Activated naive CD4-positive, alpha-beta T cell treated with anti-CD3 and anti-CD28 coated beads, Interleukin-2, amount 50 U/mL, for 72 hours (primary cell): ENCODE data around the gene ASCL5. TPM values are rescaled to one million over a fixed set of nuclear protein-coding genes. Genes with fewer than 3 reads are reported as not detected.

Experiments used
- ATAC-seq, 2 donors: fragments of 150-1000 bp; cut with Tn5 transposase; 2 replicates each; pipeline ENCODE4 v1.10.0; 2021; ENCODE audit warnings: mild to moderate bottlenecking in 2 of 2, moderate library complexity in 2 of 2
- DNase-seq, 2 donors: peaks; one replicate each; pipeline ENCODE4 v3.0.0; 2021 to 2022; ENCODE audit warnings: low spot score in 2 of 2
- H3K27ac Mint-ChIP-seq, 2 donors: one replicate each; pipeline ENCODE4 v1.8.0; 2022; ENCODE audit warnings: mild to moderate bottlenecking in 2 of 2, mixed read lengths in 2 of 2
- H3K36me3 Mint-ChIP-seq, 2 donors: one replicate each; pipeline ENCODE4 v1.8.0; 2022; ENCODE audit warnings: mixed read lengths in 2 of 2
- H3K9me3 Mint-ChIP-seq, 2 donors: one replicate each; pipeline ENCODE4 v1.8.0; 2022; ENCODE audit warnings: mixed read lengths in 2 of 2
- total RNA-seq, 2 donors: library from RNA; stranded (reverse); gene quantifications; one replicate each; pipeline ENCODE4 v1.2.3, GENCODE V29; 2022

The ASCL5 gene
- total RNA-seq, 2 donors from 2014 or later, result 0.16 to 0.35 TPM

DNA sequence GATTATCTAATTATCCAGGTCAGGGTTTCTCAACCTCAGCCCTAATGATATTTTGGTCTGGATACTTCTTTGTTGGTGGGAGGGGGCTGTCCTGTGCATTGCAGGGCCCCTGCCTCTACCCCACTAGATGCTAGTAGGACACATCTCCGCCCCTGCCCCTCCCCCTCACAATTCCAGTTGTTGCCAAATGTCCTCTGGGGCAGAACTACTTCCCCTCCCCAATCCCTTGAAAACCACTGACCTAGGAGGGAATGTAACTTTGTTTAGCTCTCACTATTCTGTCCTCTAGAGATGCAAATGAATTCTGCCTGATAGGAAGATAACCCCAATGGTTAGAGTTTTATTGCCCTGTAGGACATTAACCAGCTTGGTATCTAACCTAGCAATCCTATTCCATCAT is 22.8 kb downstream of the ASCL5 start:
- Mint-ChIP-seq H3K9me3 (no peaks in the 10 kb centered on the region), H3K27ac (no peak overlapping the region), H3K36me3 (no peaks in the 10 kb centered on the region)
- no peak for DNase-seq
- ATAC-seq, result no peak

DNA sequence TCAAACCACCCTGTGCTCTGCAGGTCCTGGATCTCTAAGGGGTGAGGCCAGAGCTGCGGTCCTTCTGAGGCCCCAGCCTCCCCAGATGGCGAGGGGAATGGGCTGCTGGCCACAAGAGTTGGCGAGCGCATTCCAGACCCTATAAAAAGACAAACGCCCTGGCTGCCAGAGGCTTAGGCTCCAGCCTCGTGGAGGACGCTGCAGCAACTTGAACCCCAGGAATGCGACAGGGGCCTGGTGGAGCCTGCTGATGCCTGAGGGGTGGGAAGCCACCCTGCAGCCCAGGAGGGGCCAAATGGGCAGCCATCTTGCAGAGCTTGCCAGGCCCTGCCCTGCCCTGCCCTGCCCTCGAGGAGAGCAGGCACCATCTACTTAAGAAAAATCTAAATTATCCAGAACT is 23.3 kb downstream of the ASCL5 start:
- DNase-seq (no peak), ATAC-seq (no peak)
- Mint-ChIP-seq H3K27ac (no peak overlapping the region), H3K36me3 (no peaks in the 10 kb centered on the region), H3K9me3 (no peaks in the 10 kb centered on the region)

- H3K36me3 Mint-ChIP-seq, result no peaks in the 10 kb centered on the region
- DNase-seq (no peak), ATAC-seq (no peak)
- H3K9me3 Mint-ChIP-seq, result no peaks in the 10 kb centered on the region
- no peak overlapping the region for H3K27ac Mint-ChIP-seq
These were observed 26.6 kb downstream of the ASCL5 start for GRCh38 chr1:201100169-201100930.

GRCh38 chr1:201098992-201099677 is 27.8 kb downstream of the ASCL5 start:
- DNase-seq (no peak), ATAC-seq (no peak)
- H3K36me3 Mint-ChIP-seq, result no peaks in the 10 kb centered on the region
- H3K9me3 Mint-ChIP-seq, result no peaks in the 10 kb centered on the region
- no peak overlapping the region for H3K27ac Mint-ChIP-seq

- Mint-ChIP-seq H3K36me3 (no peaks in the 10 kb centered on the region), H3K27ac (no peak overlapping the region), H3K9me3 (no peaks in the 10 kb centered on the region)
- ATAC-seq, result no peak
- no peak for DNase-seq
These were observed 29.8 kb downstream of the ASCL5 start for GRCh38 chr1:201096977-201097856.

DNA sequence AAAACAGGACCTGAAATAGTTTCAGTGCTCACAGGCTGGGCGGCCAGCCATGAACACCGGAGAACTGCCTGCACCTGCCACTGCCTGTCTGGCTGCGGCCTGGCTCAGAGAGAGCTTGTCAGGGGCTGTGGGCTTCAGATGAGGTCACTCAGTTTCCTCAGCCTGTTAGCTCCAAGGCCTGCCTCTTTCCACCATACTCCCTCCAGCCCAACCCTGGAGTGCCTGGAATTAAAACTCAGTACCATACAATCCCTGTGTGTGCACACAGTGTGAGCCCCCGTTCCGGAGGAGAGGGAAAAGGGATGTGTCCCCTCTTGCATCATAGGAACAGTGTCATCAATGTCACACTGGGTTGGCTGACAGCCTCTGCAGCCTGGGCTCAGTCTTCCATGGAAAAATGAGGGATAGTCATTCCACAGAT is 30.9 kb downstream of the ASCL5 start:
- Mint-ChIP-seq H3K36me3 (no peaks in the 10 kb centered on the region), H3K27ac (no peak overlapping the region), H3K9me3 (no peaks in the 10 kb centered on the region)
- DNase-seq, result no peak
- no peak for ATAC-seq

DNA sequence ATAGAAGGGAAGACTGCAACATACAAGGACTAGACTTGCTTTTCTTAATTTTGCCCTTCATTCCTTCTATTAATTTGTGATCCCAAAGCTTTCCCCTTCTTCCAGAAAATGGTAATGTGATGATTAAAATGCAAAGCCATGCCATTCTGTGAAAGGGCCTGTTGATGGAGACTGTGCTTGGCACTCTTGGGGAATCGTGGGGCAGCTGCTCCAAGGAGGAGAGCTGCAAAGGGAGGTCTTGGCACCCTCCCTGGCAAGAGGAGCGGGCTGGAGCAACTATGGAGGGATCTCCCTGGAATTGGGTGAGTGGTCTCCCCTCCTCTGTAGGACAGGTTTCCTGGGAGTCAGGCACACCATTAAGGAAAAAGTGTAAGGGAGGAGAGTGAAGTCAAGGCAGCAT is 31.4 kb downstream of the ASCL5 start:
- no peak overlapping the region for H3K27ac Mint-ChIP-seq
- DNase-seq, result no peak
- no peaks in the 10 kb centered on the region for H3K9me3 Mint-ChIP-seq
- no peaks in the 10 kb centered on the region for H3K36me3 Mint-ChIP-seq
- ATAC-seq, result no peak

DNA sequence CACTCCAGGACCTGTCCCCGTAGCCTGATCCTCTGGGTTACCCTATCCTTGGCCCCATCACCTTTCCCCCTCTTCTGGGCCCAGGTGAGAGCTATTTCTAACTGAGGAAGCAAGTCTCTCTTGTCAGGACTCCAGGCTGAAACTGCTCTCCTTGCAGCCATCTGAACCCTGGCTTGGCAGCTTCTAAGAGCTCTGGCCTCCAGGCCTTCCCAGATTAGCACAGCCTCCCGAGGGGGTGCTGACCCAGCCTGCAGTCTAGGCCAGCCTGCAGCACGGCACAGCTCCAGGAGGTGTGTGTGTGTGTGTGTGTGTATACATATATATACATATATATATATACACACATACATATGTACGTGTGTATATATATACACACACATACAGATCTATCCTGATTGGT is 32.2 kb downstream of the ASCL5 start:
- Mint-ChIP-seq H3K36me3 (no peaks in the 10 kb centered on the region), H3K9me3 (no peaks in the 10 kb centered on the region), H3K27ac (no peak overlapping the region)
- ATAC-seq, result no peak
- DNase-seq, result no peak

- no peak overlapping the region for H3K27ac Mint-ChIP-seq
These were observed 33.0 kb downstream of the ASCL5 start for GRCh38 chr1:201093962-201094361.

DNA sequence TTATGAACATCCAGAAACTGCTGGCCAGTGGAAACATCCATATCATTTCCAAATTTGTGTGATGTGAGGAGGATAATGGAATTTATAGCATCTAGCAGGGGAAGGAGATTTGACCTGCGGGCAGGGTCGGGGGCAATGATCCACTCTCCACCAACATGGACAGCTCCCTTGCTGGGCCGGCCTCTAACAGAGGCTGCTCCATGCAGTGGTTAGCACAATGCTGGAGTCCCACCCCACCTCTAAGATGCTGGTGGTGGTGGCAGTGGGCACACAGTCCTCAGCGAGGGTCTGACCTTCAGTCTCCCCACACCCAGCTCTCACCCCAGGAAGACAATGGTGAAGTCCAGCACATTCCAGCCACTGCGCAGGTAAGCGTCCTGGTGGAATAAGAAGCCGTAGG is 33.4 kb downstream of the ASCL5 start:
- no peak for DNase-seq
- Mint-ChIP-seq H3K36me3 (no peaks in the 10 kb centered on the region), H3K9me3 (no peaks in the 10 kb centered on the region), H3K27ac (no peak overlapping the region)
- ATAC-seq, result no peak

More at GRCh38 chr1:201093962-201094361, 33.0 kb downstream of the ASCL5 start:
- DNase-seq, result no peak
- Mint-ChIP-seq H3K9me3 (no peaks in the 10 kb centered on the region), H3K36me3 (no peaks in the 10 kb centered on the region)
- ATAC-seq, result no peak

DNA sequence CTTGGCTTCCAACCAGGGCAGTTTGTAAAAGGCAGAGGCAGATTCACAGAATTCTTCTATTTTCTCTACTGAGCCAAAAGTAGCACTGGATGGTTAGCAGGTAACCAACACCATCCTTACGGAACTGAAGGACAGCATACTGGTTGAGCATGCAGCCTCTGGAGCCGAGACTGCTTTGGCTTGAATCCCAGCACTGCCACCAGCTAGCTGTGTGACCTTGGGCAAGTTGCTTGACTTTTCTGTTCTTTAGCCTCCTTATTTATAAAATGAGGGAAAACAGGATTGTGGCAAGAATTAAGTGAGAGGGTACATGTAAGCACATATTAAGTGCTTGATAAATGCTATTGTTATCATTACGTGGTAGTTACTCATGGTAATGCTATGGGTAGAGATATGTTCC is 34.2 kb downstream of the ASCL5 start:
- no peak for ATAC-seq
- no peaks in the 10 kb centered on the region for H3K36me3 Mint-ChIP-seq
- no peaks in the 10 kb centered on the region for H3K9me3 Mint-ChIP-seq
- H3K27ac Mint-ChIP-seq, result no peak overlapping the region
- no peak for DNase-seq

DNA sequence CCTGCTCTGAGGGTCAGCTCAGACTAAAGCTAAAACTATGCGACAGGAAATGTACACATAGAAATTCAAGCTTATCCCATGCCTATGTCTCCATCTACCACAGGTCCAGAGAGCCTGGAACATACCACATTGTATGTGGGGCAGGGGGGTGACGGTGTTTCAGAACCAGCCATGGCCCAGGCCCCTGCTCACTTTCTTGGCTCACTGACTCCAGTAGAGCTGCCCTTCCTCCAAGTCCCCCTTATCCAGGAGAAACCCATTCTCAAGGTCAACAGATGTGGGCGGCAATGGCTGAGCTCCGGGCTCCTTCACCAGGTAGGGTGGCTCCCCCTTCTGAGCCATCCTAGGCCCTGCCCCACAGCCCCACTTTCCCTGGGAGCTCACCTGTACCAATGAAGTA is 35.7 kb downstream of the ASCL5 start:
- ATAC-seq (no peak), DNase-seq (no peak)
- Mint-ChIP-seq H3K36me3 (no peaks in the 10 kb centered on the region), H3K9me3 (no peaks in the 10 kb centered on the region), H3K27ac (no peak overlapping the region)

- ATAC-seq, result no peak
- Mint-ChIP-seq H3K36me3 (no peaks in the 10 kb centered on the region), H3K27ac (no peak overlapping the region), H3K9me3 (no peaks in the 10 kb centered on the region)
- DNase-seq, result no peak
These were observed 36.4 kb downstream of the ASCL5 start for GRCh38 chr1:201090541-201090940.

- Mint-ChIP-seq H3K9me3 (no peaks in the 10 kb centered on the region), H3K36me3 (no peaks in the 10 kb centered on the region), H3K27ac (no peak overlapping the region)
- ATAC-seq (no peak), DNase-seq (no peak)
These were observed 37.4 kb downstream of the ASCL5 start for GRCh38 chr1:201089596-201089995.

DNA sequence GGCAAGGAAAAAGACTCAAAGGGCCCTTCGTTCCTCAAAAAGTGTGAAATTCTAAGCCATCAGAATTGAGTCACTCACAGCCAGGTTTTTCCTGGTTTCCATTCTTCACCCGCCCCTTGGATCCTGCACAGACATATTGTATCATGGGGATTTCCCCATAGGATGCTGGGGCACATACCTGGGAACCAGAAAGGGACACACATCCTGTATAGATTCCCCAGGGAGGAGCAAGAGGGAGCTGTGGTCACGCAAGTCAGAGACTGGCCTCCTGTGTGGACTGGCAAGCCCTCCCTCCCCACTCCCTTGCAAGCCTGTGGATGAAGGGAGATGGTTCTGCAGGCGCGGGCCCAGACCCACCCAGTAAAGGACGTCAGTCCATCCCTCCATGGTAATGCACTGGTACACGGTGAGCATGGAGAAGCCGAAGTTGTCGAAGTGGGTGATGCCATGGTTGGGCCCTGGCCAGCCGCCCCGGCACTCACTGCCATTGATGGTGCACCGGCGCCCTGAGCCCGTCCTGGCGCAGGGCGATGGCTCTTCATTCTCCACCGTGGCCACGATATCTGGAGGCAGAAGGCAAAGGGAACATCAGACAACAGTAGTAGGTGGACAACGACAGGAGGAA is 38.0 kb downstream of the ASCL5 start:
- H3K36me3 Mint-ChIP-seq, result no peaks in the 10 kb centered on the region
- H3K27ac Mint-ChIP-seq, result no peak overlapping the region
- ATAC-seq, result no peak
- no peak for DNase-seq
- no peaks in the 10 kb centered on the region for H3K9me3 Mint-ChIP-seq

GRCh38 chr1:201088395-201088794 is 38.6 kb downstream of the ASCL5 start:
- H3K36me3 Mint-ChIP-seq, result no peaks in the 10 kb centered on the region
- H3K9me3 Mint-ChIP-seq, result no peaks in the 10 kb centered on the region
- H3K27ac Mint-ChIP-seq, result no peak overlapping the region
- DNase-seq (no peak), ATAC-seq (no peak)
